ENCODE measurements around the gene FAM240A. TPM values are rescaled to one million over a fixed set of nuclear protein-coding genes. Genes with fewer than 3 reads are reported as not detected.

FAM240A gene
- total and polyA plus RNA-seq, 2 experiments from 2014 or later, result 0.18 TPM; not detected in 1

- Histone ChIP-seq H2AFZ (no peak overlapping the region), H3F3A (replicated peaks; ENCODE audit: low read depth) (no peaks in the 10 kb centered on the region; the same call in 1 of the 2 replicates), H3K4me2 (peak overlapping the region; percentile 55), H4K20me1 (replicated peaks; ENCODE audit: insufficient read depth) (no peaks in the 10 kb centered on the region), H3K4me1 (ENCODE audit: insufficient read depth) (peaks cover 38% of the 10 kb centered on the region), H3K27me3 (ENCODE audit: insufficient read depth) (no peaks in the 10 kb centered on the region), H3K36me3 (ENCODE audit: insufficient read depth) (no peaks in the 10 kb centered on the region), H3K9me2 (ENCODE audit: insufficient read depth) (peaks cover 7% of the 10 kb centered on the region; the same call in 1 of the 2 replicates), H3K27ac (ENCODE audit: low read depth) (peak overlapping the region; percentile 70), H3K79me2 (replicated peaks; ENCODE audit: insufficient read depth) (no peaks in the 10 kb centered on the region), H3K4me3 (no peak overlapping the region)
- peaks cover 48% of the 10 kb centered on the region for H3K4me1 Mint-ChIP-seq
- no peak for ATAC-seq
- H3K4me3 Mint-ChIP-seq, result no peak overlapping the region
- TF ChIP-seq REST (IDR thresholded peaks at IDR 0.05; ENCODE audit: unreplicated experiment) (no peak), CTCF (conservative IDR thresholded peaks at IDR 0.05; ENCODE audit: low read depth in 2 of 2) (no peak), ETS1 (IDR thresholded peaks at IDR 0.05) (no peak), ZNF462 (CRISPR knock-in tag; IDR thresholded peaks at IDR 0.05) (no peak), JUNB (IDR thresholded peaks at IDR 0.05; ENCODE audit: unreplicated experiment) (no peak), EZH2 (IDR thresholded peaks at IDR 0.05; ENCODE audit: low read depth, unreplicated experiment) (no peak), POLR2AphosphoS5 (IDR thresholded peaks at IDR 0.05; ENCODE audit: low read depth) (no peak), ZNF331 (CRISPR knock-in tag; IDR thresholded peaks at IDR 0.05; ENCODE audit: low read depth) (no peak), NANOG (IDR thresholded peaks at IDR 0.05; ENCODE audit: borderline replicate concordance) (no peak), ZNF114 (CRISPR knock-in tag; IDR thresholded peaks at IDR 0.05) (no peak), STAT1 (IDR thresholded peaks at IDR 0.05; ENCODE audit: unreplicated experiment) (no peak)
- peaks cover 2% of the 10 kb centered on the region; the same call in 2 of the 3 replicates for H3K9me3 Mint-ChIP-seq
- no peak for DNase-seq (ENCODE audit: low spot score)
- H3K27me3 Mint-ChIP-seq (ENCODE audit: insufficient read depth, low read depth, poor library complexity), result peaks cover 4% of the 10 kb centered on the region
- peaks cover 2% of the 10 kb centered on the region; the same call in 2 of the 3 replicates for H3K36me3 Mint-ChIP-seq (ENCODE audit: low read depth)
- H3K27ac Mint-ChIP-seq, result 0 out of 2 replicates have a peak overlapping the region, but pooled peaks have one; percentile 13
These were observed 8.8 kb upstream of the FAM240A start for GRCh38 chr3:46603446-46604046.

Data from GM23338 (cell line).